Measurements from ENCODE around the gene EGFLAM. TPM values are rescaled to one million over a fixed set of nuclear protein-coding genes. Genes with fewer than 3 reads are reported as not detected.

Gene EGFLAM
- total RNA-seq, 1 experiment from 2014 or later: 1.1 TPM

GRCh38 chr5:38289457-38289856, 31.1 kb downstream of the EGFLAM start (continued):
- TF ChIP-seq E2F4 (CRISPR knock-in tag; IDR thresholded peaks at IDR 0.05; ENCODE audit: borderline replicate concordance, low read depth) (no peak), FOXJ3 (CRISPR knock-in tag; IDR thresholded peaks at IDR 0.05; ENCODE audit: borderline replicate concordance) (no peak), NFE2L1 (CRISPR knock-in tag; IDR thresholded peaks at IDR 0.05) (no peak), CREB1 (CRISPR knock-in tag; IDR thresholded peaks at IDR 0.05) (no peak)

GRCh38 chr5:38290028-38290653, 31.8 kb downstream of the EGFLAM start:
- no peak for DNase-seq (ENCODE audit: low spot score)
- POLR2A ChIA-PET: interaction anchor here (0.6 kb wide), 1 partner anchor 730 kb away, joined by 3 read pairs; no protein-coding TSS in a partner anchor
- H3K4me3 Mint-ChIP-seq: no peak overlapping the region
- TF ChIP-seq ZNF138 (CRISPR knock-in tag; conservative IDR thresholded peaks at IDR 0.05) (no peak), MXD4 (CRISPR knock-in tag; IDR thresholded peaks at IDR 0.05; ENCODE audit: borderline replicate concordance) (no peak), SOX15 (CRISPR knock-in tag; IDR thresholded peaks at IDR 0.05) (no peak), TEAD4 (CRISPR knock-in tag; IDR thresholded peaks at IDR 0.05) (no peak), ZNF281 (CRISPR knock-in tag; IDR thresholded peaks at IDR 0.05) (no peak), ZSCAN18 (CRISPR knock-in tag; IDR thresholded peaks at IDR 0.05) (no peak), ZNF396 (CRISPR knock-in tag; IDR thresholded peaks at IDR 0.05; ENCODE audit: borderline replicate concordance) (no peak), PRDM15 (CRISPR knock-in tag; IDR thresholded peaks at IDR 0.05) (no peak), CREB1 (CRISPR knock-in tag; IDR thresholded peaks at IDR 0.05) (no peak), ZNF512 (CRISPR knock-in tag; IDR thresholded peaks at IDR 0.05; ENCODE audit: borderline replicate concordance) (no peak), AFF4 (CRISPR knock-in tag; IDR thresholded peaks at IDR 0.05; ENCODE audit: borderline replicate concordance) (no peak)
- CTCF ChIA-PET: no interaction called here
- ATAC-seq: no peak
- no peaks in the 10 kb centered on the region for H3K9me3 Mint-ChIP-seq
- peaks cover 3% of the 10 kb centered on the region for H3K27me3 Mint-ChIP-seq (ENCODE audit: low read depth)
- H3K27ac Mint-ChIP-seq: no peak overlapping the region
- H3K36me3 Mint-ChIP-seq: no peaks in the 10 kb centered on the region
- H3K4me1 Mint-ChIP-seq: peaks cover 13% of the 10 kb centered on the region; the same call in 1 of the 2 replicates
